IPS DF 4.7 (cell line): ENCODE results near the gene ANXA3.
"Not testable (repeated sequence)": the region's sequence is repeated elsewhere in the genome, so short reads cannot be mapped to it uniquely, and the experiment has no call there.

Experiments
- DNase-seq: peaks from one replicate; pipeline ENCODE4 v3.0.0-alpha.2; 2013; ENCODE audit warnings: low spot score; ENCODE audit errors: extremely low read depth

The ANXA3 gene

GRCh38 chr4:78571804-78572203 is 20.2 kb downstream of the ANXA3 start:
- DNase-seq = no peak

- no peak for DNase-seq
Observed at GRCh38 chr4:78578674-78579425, 27.3 kb downstream of the ANXA3 start.

- DNase-seq = no peak
Observed at GRCh38 chr4:78581618-78582017, 30.0 kb downstream of the ANXA3 start.

GRCh38 chr4:78584863-78585547 is 33.4 kb downstream of the ANXA3 start:
- DNase-seq = no peak

GRCh38 chr4:78585633-78586032 is 34.1 kb downstream of the ANXA3 start:
- DNase-seq = no peak

- no peak for DNase-seq
Observed at GRCh38 chr4:78588894-78589545, 37.5 kb downstream of the ANXA3 start.

- no peak for DNase-seq
Observed at GRCh38 chr4:78591404-78591803, 39.8 kb downstream of the ANXA3 start.

- DNase-seq = no peak
Observed at GRCh38 chr4:78592088-78592783, 40.7 kb downstream of the ANXA3 start.

GRCh38 chr4:78596111-78596742 is 44.7 kb downstream of the ANXA3 start:
- no peak for DNase-seq

- not testable (repeated sequence) for DNase-seq
Observed at GRCh38 chr4:78598431-78598830, 46.9 kb downstream of the ANXA3 start.

GRCh38 chr4:78599147-78599546 is 47.6 kb downstream of the ANXA3 start:
- DNase-seq = no peak

GRCh38 chr4:78599931-78600375 is 48.4 kb downstream of the ANXA3 start:
- no peak for DNase-seq

GRCh38 chr4:78601013-78601412 is 49.4 kb downstream of the ANXA3 start:
- no peak for DNase-seq

GRCh38 chr4:78602334-78602733 is 50.8 kb downstream of the ANXA3 start:
- DNase-seq = no peak

- DNase-seq = no peak
Observed at GRCh38 chr4:78603384-78603783, 51.8 kb downstream of the ANXA3 start.

- no peak for DNase-seq
Observed at GRCh38 chr4:78604988-78605387, 53.4 kb downstream of the ANXA3 start.

- no peak for DNase-seq
Observed at GRCh38 chr4:78606035-78606434, 54.5 kb downstream of the ANXA3 start.

GRCh38 chr4:78606530-78607095 is 55.0 kb downstream of the ANXA3 start:
- DNase-seq = no peak

GRCh38 chr4:78608684-78609083 is 57.1 kb downstream of the ANXA3 start:
- DNase-seq = no peak

- no peak for DNase-seq
Observed at GRCh38 chr4:78609580-78609979, 58.0 kb downstream of the ANXA3 start.
